Skeletal muscle tissue (tissue), 4 donors: ENCODE measurements around the gene RNF213. TPM values are rescaled to one million over a fixed set of nuclear protein-coding genes. Genes with fewer than 3 reads are reported as not detected.

ENCODE experiments used
- H3K27ac ChIP-seq: one replicate; pipeline ENCODE4 v1.7.0; 2013; ENCODE audit warnings: mild to moderate bottlenecking, low read depth, low read length, inconsistent platforms
- H3K27me3 ChIP-seq, 3 donors: one replicate each; pipeline ENCODE4 v1.7.0; 2013; ENCODE audit warnings: low read length in 3 of 3; ENCODE audit not compliant: control insufficient read depth in 3 of 3, insufficient read depth in 3 of 3
- H3K36me3 ChIP-seq, 3 donors: one replicate each; pipeline ENCODE4 v1.7.0; 2013; ENCODE audit warnings: low read length in 3 of 3; ENCODE audit not compliant: control insufficient read depth in 3 of 3, insufficient read depth in 3 of 3
- H3K4me1 ChIP-seq, 3 donors: one replicate each; pipeline ENCODE4 v1.7.0; 2013; ENCODE audit warnings: low read length in 3 of 3, mild to moderate bottlenecking in 3 of 3; ENCODE audit not compliant: control insufficient read depth in 3 of 3, insufficient read depth in 3 of 3
- H3K4me3 ChIP-seq, 3 donors: one replicate each; pipeline ENCODE4 v1.7.0; 2013; ENCODE audit warnings: low read length in 3 of 3
- H3K9ac ChIP-seq, 3 donors: one replicate each; pipeline ENCODE4 v1.7.0; 2013; ENCODE audit warnings: low read length in 3 of 3, mild to moderate bottlenecking in 3 of 3, moderate library complexity in 2 of 3, low read depth in 1 of 3
- H3K9me3 ChIP-seq, 3 donors: one replicate each; pipeline ENCODE4 v1.7.0; 2013; ENCODE audit warnings: low read length in 3 of 3; ENCODE audit not compliant: control insufficient read depth in 3 of 3
- total RNA-seq: library from RNA; depleted of rRNA; stranded (reverse); fragments of >200 nt; gene quantifications from one replicate; pipeline ENCODE4 v1.2.3, GENCODE V29; 2014
- donor health status: Osteomylitis.

RNF213 gene
- total RNA-seq, 1 donor from 2014 or later: 63.2 TPM

GRCh38 chr17:80337195-80337895 is 76.7 kb downstream of the RNF213 start:
- Histone ChIP-seq H3K9me3 (no peaks in the 10 kb centered on the region), H3K4me3 (no peak overlapping the region), H3K36me3 (peaks cover 56 to 74% (median 64%) of the 10 kb centered on the region in 3 donors), H3K9ac (no peak overlapping the region), H3K27me3 (no peaks in the 10 kb centered on the region), H3K27ac (no peak overlapping the region), H3K4me1 (no peaks in the 10 kb centered on the region)

DNA sequence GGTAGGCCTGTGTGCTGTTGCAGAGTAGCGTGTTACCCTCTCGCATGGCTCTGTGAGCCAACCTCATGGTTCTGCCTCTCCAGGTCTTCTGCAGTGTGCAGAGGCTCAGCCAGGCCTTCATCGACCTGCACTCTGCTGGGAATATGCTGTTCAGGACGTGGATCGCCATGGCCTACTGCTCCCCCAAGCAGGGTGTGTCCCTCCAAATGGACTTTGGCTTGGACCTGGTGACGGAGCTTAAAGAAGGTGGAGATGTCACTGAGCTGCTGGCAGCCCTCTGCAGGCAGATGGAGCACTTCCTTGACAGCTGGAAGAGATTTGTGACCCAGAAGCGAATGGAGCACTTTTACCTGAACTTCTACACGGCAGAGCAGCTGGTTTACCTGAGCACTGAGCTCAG is 78.5 kb downstream of the RNF213 start:
- Histone ChIP-seq H3K4me1 (no peaks in the 10 kb centered on the region), H3K36me3 (peaks cover 61 to 75% (median 66%) of the 10 kb centered on the region in 3 donors), H3K9ac (no peak overlapping the region), H3K27ac (no peak overlapping the region), H3K4me3 (no peak overlapping the region), H3K27me3 (no peaks in the 10 kb centered on the region), H3K9me3 (no peaks in the 10 kb centered on the region)

DNA sequence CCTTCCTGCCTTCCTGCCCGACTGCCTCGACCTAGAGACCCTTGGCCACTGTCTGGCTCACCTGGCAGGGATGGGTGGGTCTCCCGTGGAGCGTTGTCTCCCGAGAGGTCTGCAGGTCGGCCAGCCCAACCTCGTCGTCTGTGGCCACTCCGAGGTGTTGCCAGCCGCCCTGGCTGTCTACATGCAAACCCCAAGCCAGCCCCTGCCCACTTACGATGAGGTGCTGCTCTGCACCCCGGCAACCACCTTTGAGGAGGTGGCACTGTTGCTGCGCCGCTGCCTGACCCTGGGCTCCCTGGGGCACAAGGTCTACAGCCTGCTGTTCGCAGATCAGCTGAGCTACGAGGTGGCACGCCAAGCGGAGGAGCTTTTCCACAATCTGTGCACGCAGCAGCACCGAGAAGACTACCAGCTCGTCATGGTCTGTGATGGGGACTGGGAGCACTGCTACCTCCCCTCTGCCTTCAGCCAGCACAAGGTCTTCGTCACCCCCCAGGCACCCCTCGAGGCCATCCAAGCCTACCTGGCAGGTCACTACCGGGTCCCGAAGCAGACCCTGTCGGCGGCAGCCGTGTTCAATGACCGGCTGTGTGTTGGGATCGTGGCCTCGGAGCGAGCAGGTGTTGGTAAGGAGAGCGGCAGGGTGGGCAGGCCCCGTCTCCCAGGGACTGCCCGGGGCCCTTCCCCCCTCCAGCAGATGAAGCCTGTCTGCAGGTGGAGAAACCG is 79.2 kb downstream of the RNF213 start:
- Histone ChIP-seq H3K27me3 (no peaks in the 10 kb centered on the region), H3K9me3 (no peaks in the 10 kb centered on the region), H3K4me3 (no peak overlapping the region), H3K27ac (no peak overlapping the region), H3K36me3 (peaks cover 67 to 79% (median 70%) of the 10 kb centered on the region in 3 donors), H3K4me1 (no peaks in the 10 kb centered on the region), H3K9ac (no peak overlapping the region)

GRCh38 chr17:80345321-80345720 is 84.7 kb downstream of the RNF213 start:
- no peaks in the 10 kb centered on the region for H3K9me3 ChIP-seq
- H3K4me1 ChIP-seq: no peaks in the 10 kb centered on the region
- no peak overlapping the region for H3K27ac ChIP-seq
- H3K4me3 ChIP-seq: no peak overlapping the region
- H3K9ac ChIP-seq: no peak overlapping the region
- peaks cover 76 to 83% (median 79%) of the 10 kb centered on the region in 3 donors for H3K36me3 ChIP-seq
- no peaks in the 10 kb centered on the region for H3K27me3 ChIP-seq

- Histone ChIP-seq H3K4me3 (no peak overlapping the region), H3K9ac (no peak overlapping the region), H3K36me3 (peaks cover 78 to 89% (median 84%) of the 10 kb centered on the region in 3 donors), H3K4me1 (no peaks in the 10 kb centered on the region), H3K27me3 (no peaks in the 10 kb centered on the region), H3K9me3 (no peaks in the 10 kb centered on the region), H3K27ac (no peak overlapping the region)
Measured at GRCh38 chr17:80345841-80346497, 85.3 kb downstream of the RNF213 start.

- Histone ChIP-seq H3K9ac (no peak overlapping the region), H3K4me1 (no peaks in the 10 kb centered on the region), H3K36me3 (peaks cover 83 to 91% (median 88%) of the 10 kb centered on the region in 3 donors), H3K27ac (no peak overlapping the region), H3K27me3 (no peaks in the 10 kb centered on the region), H3K9me3 (no peaks in the 10 kb centered on the region), H3K4me3 (no peak overlapping the region)
Measured at GRCh38 chr17:80346498-80347275, 86.0 kb downstream of the RNF213 start.

- H3K9me3 ChIP-seq: no peaks in the 10 kb centered on the region
Measured at GRCh38 chr17:80347536-80347935, 86.9 kb downstream of the RNF213 start.

DNA sequence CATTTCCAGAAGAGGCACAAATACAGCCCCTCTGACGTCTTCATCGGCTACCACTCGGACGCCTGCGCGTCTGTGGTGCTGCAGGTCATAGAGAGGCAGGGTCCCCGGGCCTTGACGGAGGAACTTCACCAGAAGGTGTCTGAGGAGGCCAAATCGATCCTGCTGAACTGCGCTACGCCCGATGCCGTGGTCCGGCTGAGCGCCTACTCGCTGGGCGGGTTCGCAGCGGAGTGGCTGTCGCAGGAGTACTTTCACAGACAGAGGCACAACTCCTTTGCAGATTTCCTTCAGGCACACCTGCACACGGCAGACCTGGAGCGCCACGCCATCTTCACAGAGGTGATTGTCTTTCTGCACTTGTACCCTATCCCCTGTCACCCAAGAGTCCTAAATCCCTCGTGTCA is 87.3 kb downstream of the RNF213 start:
- H3K36me3 ChIP-seq: peaks cover 90 to 98% (median 94%) of the 10 kb centered on the region in 3 donors
- H3K9ac ChIP-seq: no peak overlapping the region
- H3K9me3 ChIP-seq: no peaks in the 10 kb centered on the region
- H3K4me3 ChIP-seq: no peak overlapping the region
- no peaks in the 10 kb centered on the region for H3K4me1 ChIP-seq
- no peaks in the 10 kb centered on the region for H3K27me3 ChIP-seq
- no peak overlapping the region for H3K27ac ChIP-seq

More at GRCh38 chr17:80347536-80347935, 86.9 kb downstream of the RNF213 start:
- Histone ChIP-seq H3K36me3 (peaks cover 86 to 94% (median 91%) of the 10 kb centered on the region in 3 donors), H3K9ac (no peak overlapping the region), H3K4me1 (no peaks in the 10 kb centered on the region), H3K4me3 (no peak overlapping the region), H3K27ac (no peak overlapping the region), H3K27me3 (no peaks in the 10 kb centered on the region)

DNA sequence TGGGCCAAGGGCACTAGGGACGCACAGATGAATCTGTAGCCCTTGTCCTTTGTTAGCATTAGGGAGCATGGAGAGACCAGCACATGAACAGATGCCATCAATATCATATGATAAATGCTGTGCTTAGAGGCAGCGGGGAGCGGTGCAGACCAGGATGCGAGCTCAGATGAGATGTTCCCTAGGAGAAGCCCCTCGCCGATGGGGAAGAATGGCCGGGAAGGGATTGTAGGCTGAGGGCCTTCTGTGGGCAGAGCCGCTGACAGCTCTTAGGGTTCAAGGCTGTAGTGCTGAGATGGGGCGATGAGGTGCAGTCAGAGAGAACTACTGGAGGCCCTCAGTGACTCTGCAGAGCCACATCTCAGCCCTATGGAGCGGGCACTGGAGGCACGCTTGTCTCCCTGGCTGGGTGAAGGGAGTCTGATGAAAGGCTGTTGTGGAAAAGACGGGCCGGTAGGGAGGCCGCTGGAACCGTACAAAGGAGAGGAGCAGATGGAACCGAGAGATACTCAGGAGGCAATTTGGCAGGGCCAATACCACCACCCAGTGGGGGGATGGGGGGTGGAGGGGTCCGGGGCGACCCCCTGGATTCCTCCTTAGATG is 88.0 kb downstream of the RNF213 start:
- Histone ChIP-seq H3K36me3 (peaks cover 90 to 98% (median 94%) of the 10 kb centered on the region in 3 donors), H3K4me3 (no peak overlapping the region), H3K9ac (no peak overlapping the region), H3K27me3 (no peaks in the 10 kb centered on the region), H3K27ac (no peak overlapping the region), H3K4me1 (no peaks in the 10 kb centered on the region), H3K9me3 (no peaks in the 10 kb centered on the region)
